ENCODE measurements around the gene TGFBI.
A peak's percentile ranks its signal among the peaks of the same experiment; 100 is the strongest.
"Not testable (repeated sequence)": the region's sequence is repeated elsewhere in the genome, so short reads cannot be mapped to it uniquely, and the experiment has no call there.

The TGFBI gene

DNA sequence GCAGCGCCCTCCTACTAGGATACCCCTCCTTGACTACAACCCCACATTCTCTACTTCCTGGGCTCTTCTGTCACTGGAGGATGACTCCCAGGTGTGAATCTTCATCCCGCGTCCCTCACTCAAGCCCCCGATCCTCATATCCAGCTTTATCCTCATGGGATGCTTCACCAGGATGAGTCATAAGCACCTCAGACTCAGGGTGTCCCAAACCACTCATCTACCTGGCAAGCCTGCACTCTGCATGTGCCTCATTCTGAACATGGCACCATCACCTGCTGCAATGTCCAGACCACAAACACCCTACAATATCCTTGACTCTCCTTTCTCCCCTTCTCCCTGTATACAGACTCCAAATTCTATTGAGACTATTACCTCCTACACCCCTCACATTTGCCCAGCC lies 1.5 kb upstream of the TGFBI start:
- no peak for DNase-seq

DNA sequence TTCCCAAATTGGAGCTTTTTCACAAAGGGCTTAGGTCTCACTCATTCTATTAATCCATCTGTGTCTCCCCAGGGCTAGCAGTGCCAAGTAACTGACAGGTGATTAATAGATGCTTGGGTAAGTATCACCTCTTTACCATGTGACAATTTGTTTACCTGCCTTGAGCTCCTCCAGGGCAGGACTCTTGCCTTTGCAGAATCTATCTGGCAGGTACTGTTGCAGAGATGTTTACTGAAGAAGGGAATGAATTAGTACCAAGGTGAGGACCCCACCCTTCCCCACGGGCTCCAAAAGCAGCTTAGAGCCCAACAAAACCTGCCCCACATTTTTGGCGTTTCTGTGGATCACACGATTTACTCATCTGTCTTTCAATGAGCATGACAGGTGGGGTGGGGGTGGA lies 698 bp upstream of the TGFBI start:
- DNase-seq: no peak

DNA sequence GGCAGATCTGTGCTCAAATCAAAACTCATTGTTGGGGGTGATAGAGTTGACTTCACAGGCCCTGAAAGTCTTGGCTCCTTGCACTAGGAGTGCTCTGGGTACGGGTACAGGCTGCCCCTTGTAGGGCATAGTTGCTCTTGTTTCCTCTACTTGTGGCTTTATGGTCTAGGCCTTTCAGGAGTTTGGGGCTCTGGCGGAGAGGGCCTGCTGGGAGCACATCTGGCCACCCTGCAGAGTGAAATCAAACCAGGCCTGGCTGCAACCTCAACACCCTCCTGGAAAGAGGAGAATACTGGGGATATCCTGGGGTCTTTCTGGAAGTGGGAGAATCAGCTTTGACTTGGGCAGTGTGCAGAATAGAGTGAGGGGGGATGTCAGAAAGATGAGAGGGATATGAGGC lies 1.5 kb downstream of the TGFBI start:
- DNase-seq: no peak

DNA sequence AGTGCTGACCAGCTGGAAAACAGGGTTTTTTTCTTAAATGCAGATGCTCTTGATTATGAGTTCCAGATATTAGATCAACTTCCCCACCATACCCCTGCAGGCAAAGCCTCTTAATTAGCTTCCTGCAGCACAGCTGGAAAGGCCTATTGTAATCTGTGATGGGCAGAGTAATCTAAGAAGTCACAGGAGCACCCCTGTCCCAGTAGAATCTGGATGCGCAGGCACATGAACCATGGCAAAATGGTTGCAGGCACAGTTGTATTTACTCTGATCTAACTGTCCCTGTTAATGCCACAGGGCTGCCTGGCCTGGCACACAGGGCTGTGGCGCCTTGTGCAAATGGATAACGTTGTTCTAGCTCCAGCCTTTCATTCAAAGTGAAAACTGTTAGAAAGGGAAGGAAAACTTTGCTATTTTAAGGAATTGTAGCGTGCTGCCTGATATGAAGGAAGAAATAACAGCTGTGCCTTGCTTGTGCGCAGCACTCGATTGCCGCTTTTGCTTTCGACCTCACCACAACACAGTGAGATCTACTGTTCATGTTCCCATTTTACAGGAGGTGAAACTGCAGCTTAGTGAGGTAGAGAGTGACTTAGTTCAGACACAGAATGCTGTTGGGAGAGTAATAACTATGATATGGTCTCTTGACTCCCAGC lies 2.3 kb downstream of the TGFBI start:
- no peak for DNase-seq

DNA sequence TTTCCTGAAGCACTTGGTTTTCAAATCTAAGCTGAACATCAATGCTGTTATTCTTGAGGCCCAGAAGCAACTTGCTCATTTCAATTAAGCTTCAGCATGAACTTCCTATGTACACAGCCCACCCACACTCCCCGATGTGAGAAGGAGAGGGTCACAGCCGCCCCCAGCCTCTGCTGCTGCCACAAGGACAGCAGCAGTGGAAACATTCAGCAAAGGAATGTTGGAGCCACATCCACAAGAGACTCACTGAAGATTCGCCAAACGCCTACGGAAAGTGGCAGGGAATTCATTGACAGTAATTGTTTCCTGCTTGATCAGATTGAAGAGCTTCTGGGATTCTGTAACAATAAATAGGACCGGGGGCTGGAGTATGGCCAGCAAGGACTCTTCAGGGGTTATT lies 2.9 kb downstream of the TGFBI start:
- no peak for DNase-seq

DNA sequence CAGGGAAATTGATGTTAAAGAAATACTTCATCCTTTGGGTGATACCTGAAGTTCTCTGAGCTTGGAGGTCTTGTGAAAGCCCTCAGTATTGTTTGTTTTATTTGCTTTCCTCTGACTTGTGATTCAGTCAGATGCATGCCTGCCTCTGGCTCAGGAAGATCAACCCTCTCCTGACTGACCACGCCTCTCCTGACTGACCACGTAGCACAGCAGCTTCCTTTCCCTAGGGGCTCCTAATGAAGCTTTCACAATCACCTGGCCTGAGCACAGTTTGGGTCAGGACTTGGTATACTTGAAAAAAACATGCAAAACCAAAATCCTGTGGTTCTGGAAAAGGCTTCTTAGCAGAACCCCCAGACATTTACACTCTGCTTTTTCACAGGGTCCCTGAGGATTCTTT lies 3.8 kb downstream of the TGFBI start:
- DNase-seq: no peak

DNA sequence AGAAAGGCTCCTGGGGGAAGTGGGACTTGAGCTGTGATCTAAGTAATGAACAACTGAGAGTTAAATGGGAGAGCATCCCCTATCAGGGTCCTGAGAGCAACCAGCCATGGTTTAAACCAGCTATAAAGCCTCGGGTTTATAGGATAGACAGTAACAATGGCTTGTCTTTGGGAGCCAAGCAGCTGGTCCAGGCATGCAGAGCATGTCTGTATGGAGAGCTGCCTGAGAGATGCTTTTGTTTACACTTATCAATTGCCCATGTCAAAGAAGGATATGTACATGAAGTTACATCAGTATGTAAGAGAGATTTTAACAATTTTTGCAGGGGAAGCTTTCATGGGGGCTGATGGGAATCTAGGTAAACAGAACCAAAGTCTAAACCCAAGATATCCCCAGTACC lies 4.4 kb downstream of the TGFBI start:
- DNase-seq: no peak

DNA sequence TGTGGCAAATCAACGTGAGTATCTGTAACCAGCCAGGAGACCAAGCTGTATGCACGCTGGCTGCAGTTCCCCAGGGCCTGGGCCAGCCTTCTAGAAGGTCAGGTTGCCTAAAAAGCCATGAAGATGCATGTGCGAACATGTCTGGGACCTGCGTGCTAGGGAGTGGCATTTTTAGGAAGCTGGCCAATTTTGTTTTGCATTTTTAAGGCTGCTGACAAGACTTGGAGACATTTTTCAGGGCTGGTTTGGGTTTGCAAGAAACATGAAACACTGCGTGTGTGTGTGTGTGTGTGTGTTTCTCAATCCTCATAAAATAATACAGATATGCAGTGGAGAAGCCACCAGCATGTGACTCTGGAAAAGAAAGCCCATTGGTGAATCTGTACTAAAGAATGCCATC lies 5.1 kb downstream of the TGFBI start:
- no peak for DNase-seq

DNA sequence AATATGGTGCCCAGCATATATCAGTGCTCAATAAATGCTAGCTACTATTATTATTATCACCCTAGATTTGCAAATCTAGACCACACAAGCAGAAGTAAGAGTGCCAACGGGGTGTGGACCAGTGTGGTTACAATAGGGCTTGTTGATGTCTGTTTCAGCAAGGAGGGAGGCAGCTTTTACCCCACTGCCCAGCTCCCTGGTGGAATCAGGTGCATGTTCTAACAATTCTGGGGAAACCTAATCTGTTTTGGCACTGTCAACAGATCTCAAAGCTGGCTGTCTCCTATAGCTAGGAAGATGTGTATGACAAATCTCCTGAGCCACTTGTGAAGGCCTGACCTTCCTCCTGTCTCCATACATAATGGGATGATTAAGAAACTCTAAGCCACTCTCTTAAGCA lies 5.7 kb downstream of the TGFBI start:
- DNase-seq: no peak

DNA sequence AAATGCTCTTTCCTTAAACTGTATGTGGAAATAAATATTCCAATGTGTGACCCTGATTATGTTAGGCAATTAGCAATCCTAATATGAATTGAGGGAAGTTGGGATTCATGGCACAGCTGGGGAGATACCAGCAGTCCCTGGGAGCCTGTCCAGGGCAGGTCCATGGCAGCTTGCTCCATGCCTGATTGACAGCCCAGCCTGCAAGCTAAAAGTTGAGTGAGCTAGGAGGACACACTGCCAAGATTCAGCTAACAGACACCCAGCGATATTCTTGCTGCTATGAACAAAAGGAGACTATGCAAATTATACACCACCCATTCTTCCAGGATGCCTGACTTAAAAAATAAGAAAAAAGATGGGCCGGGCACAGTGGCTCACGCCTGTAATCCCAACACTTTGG lies 6.2 kb downstream of the TGFBI start:
- DNase-seq: no peak

DNA sequence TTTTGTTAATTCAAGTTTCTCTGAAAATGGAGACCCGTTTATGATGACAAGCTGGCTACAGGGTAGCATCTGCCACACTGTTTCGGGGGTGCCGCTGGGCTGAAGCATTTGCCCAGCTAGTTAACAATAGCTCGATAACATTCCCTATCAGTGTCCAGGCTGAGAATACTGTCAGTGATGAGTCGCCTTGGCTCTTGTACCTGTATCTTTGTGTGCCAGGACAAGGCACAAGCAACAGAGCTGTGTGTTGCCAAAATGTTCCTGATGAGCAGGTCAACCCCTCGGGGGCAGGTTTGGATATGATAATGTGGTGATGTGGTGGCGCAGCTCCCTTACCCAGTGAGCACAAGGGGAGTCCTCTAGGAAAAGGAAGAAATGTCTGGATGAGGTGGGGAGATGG lies 7.0 kb downstream of the TGFBI start:
- DNase-seq: no peak

DNA sequence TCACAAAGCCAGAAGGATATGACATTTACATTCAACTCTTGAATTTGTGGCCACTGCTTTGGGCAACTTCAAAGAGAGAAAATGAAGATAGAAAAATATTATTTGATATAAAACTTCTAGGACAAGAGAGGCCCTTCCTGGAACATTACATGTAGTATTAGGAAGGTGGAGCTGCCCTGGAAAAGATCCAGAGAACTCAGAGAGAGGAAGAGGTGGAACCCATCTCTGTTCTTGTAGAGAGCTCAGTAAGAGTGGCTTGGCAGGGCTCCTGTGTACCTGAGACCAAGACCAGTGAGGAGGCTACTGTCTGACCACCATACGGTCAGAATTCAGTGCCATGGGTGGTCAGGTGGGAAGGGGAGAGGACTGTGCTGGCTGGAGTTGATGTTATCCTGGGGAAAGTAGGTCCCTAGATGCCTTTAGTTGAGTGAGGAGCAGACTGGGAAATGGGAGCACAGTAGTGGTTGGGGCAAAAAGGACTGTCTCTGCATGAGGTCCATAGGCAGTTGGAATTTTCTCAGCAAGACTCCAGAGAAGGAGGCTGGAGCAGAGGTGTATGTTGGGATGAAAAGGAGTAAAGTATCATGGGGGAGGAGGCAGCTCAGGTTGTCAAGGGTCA lies 7.6 kb downstream of the TGFBI start:
- no peak for DNase-seq

DNA sequence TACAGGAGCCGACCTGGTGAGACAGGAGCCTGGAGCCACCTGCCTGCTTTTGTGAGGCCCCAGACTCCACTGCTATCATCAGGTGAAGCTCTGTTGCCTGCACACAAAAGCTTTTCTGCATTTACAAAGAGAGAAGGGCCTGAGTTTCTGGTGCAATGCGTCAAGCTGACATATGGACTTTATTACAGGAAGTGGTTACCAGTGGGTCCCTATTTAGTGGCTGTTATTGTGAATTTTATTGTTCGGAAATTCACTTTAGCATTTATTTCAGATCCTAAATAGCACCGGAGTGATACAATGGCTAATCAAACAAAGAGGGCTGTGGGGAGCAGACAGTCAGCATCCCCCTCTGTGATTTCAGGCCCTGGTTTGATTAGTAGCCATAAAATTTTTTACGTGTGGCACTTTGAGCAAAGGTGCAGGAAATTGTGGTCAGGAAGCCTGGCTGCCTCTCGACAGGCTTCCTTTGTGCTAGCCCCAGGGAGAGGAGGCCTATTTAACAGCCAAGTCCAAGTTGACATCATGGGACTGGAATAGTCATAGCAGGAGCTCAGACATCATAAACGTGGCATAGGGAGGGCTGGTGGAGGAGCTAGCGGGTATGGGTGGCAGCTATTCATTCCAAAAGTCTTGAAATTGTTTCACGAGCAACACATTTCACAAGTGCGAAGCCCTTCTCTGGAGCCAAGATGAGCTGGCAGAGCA lies 8.4 kb downstream of the TGFBI start:
- DNase-seq: peak in 2 of 5 donors; percentile 7 to 81

DNA sequence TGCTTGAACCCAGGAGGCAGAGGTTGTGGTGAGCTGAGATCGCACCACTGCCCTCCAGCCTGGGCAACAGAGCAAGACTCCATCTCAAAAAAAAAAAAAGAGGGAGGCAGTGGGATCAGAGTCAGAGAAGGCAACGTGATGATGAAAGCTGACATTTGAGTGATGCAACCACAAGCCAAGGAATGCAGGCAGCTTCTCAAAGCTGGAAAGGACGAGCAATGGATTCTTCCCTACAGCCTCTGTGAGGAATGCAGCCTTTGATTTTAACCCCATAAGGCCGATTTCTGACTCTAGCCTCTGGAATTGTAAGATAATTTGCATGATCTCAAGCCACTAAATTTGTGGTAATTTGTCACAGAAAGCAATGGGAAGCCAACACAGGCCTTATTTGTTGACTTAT lies 9.8 kb downstream of the TGFBI start:
- no peak for DNase-seq

DNA sequence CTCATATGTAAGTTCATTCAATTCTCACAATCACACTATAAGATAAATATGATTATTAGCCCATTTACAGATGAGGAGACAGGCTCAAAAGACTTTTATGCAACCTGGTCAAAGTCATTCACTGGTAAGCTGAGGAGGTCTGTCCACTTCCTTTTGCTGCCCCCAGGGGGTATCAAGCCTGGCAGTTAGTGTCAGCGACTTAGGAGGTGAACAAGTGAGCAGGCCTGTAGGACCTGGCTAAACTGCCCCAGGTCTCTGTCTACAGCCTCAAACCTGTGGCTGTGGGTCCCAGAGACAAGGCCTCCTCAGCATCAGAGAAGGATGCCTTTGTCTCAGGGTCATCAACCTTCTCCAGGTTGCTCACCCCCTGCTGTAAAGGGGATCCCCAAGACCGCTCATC lies 10.4 kb downstream of the TGFBI start:
- DNase-seq: no peak

DNA sequence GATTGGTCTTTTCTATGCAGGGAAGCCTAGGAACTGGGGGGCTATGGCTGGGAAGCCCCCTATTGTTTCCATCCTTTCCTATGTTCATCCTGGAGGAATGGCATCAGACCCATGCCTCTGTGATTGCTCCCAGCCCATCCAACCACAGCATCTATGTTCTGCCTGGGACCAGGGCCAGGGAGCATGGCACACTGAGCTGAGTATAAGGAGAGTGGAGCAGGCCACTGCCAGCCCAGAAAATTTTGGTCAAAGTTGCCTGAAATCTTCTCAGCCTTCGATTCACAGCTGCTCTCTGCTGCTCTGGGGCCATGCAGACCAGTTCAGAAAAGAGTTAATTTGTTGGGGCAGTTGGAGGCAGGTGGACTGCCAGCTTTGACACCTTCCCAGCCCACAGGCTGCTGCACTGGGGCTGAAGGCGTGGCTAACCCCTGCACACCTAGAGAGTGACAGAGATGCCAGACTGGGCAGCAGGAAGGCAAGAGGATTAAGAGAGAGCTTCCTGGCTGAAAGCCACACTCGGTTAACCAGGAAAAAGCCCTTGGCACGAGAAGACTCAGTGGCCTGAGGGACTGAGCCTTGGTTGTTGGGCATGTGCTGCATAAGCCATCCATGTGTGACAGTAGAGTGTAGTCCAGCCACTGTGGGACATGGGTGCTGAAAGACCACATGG lies 12.1 kb downstream of the TGFBI start:
- no peak for DNase-seq

DNA sequence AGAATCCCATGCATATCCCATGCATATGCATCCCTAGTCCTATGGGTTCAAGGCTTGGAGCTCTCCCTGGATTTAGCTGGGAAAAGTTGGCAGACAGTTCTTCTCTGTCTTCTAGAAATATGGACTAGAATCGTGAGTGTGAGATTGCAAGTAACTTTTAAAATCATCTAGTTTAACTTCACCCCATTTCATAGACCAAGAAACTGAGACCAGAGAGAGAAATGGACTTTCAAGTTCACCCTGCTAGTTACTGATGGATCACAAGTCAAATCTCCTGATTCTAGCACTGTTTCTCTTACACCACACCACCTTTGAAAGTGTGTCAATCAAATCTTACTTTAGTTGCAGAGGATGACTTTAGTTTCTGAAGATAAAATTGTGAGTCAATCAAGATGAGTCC lies 13.4 kb downstream of the TGFBI start:
- DNase-seq: no peak

DNA sequence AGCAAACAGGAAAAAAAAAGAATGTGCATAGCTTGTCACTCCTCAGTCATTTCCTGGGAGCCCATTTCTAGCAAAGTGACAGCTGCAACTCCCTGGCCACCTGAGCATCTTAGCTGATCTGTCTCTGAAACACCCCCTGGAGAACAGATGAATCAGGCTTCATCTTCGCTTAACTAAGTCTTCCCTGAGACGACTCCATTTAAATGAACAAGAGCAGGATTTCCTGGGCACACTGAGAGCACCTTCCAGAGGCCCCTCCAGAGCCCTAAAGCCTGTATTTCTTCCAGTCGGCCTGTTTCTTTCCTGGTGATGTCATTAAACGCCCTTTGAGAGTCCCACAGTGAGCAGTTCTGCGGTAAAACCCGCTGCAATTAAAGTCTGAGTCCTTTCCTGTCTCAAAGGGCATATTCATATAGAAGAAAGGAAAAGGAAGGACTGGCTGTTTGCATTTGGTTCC lies 13.9 kb downstream of the TGFBI start:
- no peak for DNase-seq

DNA sequence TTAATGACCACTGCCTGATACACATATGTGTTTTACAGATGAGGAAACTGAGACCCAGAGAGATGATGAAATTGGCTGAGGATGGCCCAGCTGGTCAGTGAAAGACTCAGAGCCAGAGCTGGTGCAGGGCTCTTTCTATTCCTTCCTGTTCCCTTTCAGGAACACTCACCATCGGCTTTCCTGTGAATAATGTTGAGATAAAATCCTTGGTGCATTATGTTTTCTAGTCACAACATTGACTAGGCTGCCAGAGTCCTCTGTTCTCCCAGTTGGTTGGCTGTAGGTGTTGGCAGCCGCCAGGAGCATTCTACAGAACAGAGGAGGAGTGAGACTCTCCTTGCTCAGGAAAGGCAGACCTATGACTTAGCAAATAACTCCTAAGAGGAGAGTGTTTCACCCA lies 14.8 kb downstream of the TGFBI start:
- no peak for DNase-seq

DNA sequence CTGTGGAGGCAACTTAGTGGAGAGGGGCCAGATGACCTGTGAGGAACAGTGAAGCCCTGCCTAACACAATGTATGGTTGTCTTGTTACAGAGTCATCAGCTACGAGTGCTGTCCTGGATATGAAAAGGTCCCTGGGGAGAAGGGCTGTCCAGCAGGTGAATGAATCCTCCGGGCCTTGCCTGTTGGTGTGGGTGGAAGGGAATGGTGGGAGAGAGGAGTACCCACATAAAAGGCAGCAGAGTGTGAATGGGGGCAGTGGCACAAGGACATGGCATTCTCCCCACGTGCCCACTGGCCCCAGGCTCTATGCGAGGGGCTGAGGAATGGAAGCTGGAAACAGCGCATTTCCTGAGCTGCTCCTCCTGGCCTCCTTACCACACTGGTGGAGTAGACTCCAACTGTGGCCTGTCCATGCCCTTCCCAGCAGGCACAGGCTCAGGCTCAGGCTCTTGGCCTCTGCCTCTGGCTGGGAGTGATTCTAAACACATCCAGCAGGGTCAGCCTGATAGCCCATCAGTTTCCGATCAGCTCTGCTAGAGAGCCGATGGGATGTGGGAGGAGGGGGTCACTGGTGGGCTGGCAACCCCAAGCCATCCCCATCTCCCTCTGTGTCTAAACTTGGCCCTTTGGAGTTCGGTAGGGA lies 15.3 kb downstream of the TGFBI start:
- DNase-seq: no peak

DNA sequence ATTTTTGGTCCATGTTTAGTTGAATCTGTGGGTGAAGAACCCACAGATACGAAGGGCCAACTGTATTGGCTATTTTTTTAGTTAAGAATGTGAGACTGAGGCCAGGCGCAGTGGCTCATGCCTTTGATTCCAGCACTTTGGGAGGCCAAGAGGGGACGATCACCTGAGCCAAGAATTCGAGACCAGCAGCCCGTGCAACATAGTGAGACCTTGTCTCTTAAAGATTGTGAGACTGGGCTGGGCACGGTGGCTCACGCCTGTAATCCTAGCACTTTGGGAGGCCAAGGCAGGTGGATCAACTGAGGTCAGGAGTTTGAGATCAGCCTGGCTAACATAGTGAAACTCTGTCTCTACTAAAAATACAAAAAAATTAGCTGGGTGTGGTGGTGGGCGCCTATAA lies 16.2 kb downstream of the TGFBI start:
- not testable (repeated sequence) for DNase-seq

DNA sequence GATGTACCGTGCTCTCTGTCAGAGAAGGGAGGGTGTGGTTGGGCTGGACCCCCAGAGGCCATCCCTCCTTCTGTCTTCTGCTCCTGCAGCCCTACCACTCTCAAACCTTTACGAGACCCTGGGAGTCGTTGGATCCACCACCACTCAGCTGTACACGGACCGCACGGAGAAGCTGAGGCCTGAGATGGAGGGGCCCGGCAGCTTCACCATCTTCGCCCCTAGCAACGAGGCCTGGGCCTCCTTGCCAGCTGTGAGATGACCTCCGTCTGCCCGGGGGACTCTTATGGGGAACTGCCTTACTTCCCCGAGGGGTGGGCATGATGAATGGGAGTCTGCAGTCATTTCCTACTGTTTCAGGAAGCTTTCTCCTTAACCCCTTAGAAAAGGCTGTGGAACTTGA lies 17.5 kb downstream of the TGFBI start:
- no peak for DNase-seq

DNA sequence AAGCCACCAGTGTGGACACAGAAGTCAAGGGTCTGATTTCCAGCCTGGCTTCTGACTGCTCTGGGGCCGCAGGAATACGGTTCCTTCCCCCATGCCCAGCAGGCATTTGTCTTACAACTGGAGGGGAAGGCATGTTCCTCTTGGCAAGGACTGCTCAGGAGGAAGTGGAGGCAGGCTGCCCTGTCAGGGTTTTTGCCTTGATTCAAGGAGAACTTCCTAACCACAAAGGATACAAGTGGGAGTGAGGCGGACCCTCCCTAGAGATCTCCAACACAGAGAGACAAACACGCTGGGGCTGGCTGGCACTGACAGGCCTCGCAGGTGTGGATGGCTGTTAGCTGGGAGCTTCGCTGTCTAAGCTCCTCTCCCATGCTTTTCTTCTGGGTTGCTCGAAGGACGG lies 19.1 kb downstream of the TGFBI start:
- DNase-seq: no peak

All from T-helper 1 cell (primary cell).